H1 (cell line): Measurements from ENCODE around the gene PCDHB3. TPM values are rescaled to one million over a fixed set of nuclear protein-coding genes. Genes with fewer than 3 reads are reported as not detected.
A peak's percentile ranks its signal among the peaks of the same experiment; 100 is the strongest.

ENCODE experiments used
- CTCF ChIA-PET: fragments of 300-600 bp; sonication (Branson Sonifier 250); formaldehyde crosslinking; loops from one replicate; lab custom pipeline; 2021; ENCODE audit not compliant: partially characterized antibody; lab: Charles Lee
- POLR2A ChIA-PET: fragments of 300-600 bp; sonication (Branson Sonifier 250); formaldehyde crosslinking; loops from one replicate; lab custom pipeline; 2021; ENCODE audit warnings: inconsistent platforms; ENCODE audit not compliant: partially characterized antibody; lab: Charles Lee
- DNase-seq, 2 experiments: peaks; one replicate each; pipeline versions ENCODE4 v3.0.0 to v3.0.0-alpha.2; 2010 to 2022; ENCODE audit warnings: low spot score in 2 of 2, low read depth in 1 of 2, mixed read lengths in 1 of 2
- FAIRE-seq: peaks from 2 replicates; lab custom pipeline; 2011; peaks lifted over from hg19 to GRCh38; lab: Jason Lieb, UNC
- H2AFZ ChIP-seq: 2 replicates; pipeline ENCODE4 v1.8.1; 2012; ENCODE audit warnings: low read length, inconsistent platforms
- H2AK5ac ChIP-seq: 2 replicates; pipeline ENCODE4 v1.6.1; 2013; ENCODE audit warnings: low read depth, low read length
- H2BK120ac ChIP-seq: replicated peaks from 2 replicates; pipeline ENCODE3; 2013; ENCODE audit warnings: low read depth, low read length, inconsistent platforms
- H2BK12ac ChIP-seq: 2 replicates; pipeline ENCODE4 v1.6.1; 2013; ENCODE audit warnings: low read depth, low read length
- H2BK15ac ChIP-seq: 2 replicates; pipeline ENCODE4 v1.6.1; 2013; ENCODE audit warnings: low read length
- H2BK20ac ChIP-seq: 2 replicates; pipeline ENCODE4 v1.6.1; 2013; ENCODE audit warnings: low read length
- H2BK5ac ChIP-seq: 2 replicates; pipeline ENCODE4 v1.6.1; 2013; ENCODE audit warnings: low read depth, low read length
- H3K14ac ChIP-seq: 2 replicates; pipeline ENCODE4 v1.6.1; 2013; ENCODE audit warnings: inconsistent platforms; ENCODE audit not compliant: insufficient read length
- H3K18ac ChIP-seq: 2 replicates; pipeline ENCODE4 v1.6.1; 2013; ENCODE audit warnings: low read length; ENCODE audit errors: extremely low read depth
- H3K23ac ChIP-seq: 2 replicates; pipeline ENCODE4 v1.6.1; 2013; ENCODE audit warnings: inconsistent platforms; ENCODE audit not compliant: insufficient read length
- H3K23me2 ChIP-seq: 2 replicates; pipeline ENCODE4 v1.6.1; 2013; ENCODE audit warnings: low read depth, low read length
- H3K27ac ChIP-seq: 2 replicates; pipeline ENCODE4 v1.6.1; 2011; ENCODE audit warnings: low read depth, low read length, inconsistent platforms
- H3K27me3 ChIP-seq, 4 experiments: replicated peaks in 1 of 4; 1 replicate in 1 of 4; 2 replicates in 3 of 4; pipeline versions ENCODE4 v1.6.1 to v1.8.1; 2011 to 2013; ENCODE audit warnings: low read length in 3 of 4, mild to moderate bottlenecking in 3 of 4, inconsistent platforms in 2 of 4, mixed read lengths in 2 of 4, moderate library complexity in 1 of 4; ENCODE audit not compliant: control insufficient read depth in 3 of 4, insufficient read depth in 3 of 4; ENCODE audit errors: extremely low read depth in 1 of 4
- H3K36me3 ChIP-seq, 4 experiments: 2 replicates each; pipeline versions ENCODE4 v1.6.1 to v1.8.1; 2011 to 2013; ENCODE audit warnings: mild to moderate bottlenecking in 4 of 4, low read length in 3 of 4, moderate library complexity in 2 of 4, control low read depth in 1 of 4, inconsistent platforms in 1 of 4; ENCODE audit not compliant: insufficient read depth in 4 of 4, control insufficient read depth in 2 of 4
- H3K4ac ChIP-seq: replicated peaks from 2 replicates; pipeline ENCODE3; 2013; ENCODE audit warnings: low read length, low read depth, mixed read lengths, inconsistent platforms; ENCODE audit not compliant: insufficient read length
- H3K4me1 ChIP-seq, 4 experiments: replicated peaks in 1 of 4; 1 replicate in 1 of 4; 2 replicates in 3 of 4; pipeline versions ENCODE4 v1.6.1 to v1.8.1; 2011 to 2013; ENCODE audit warnings: low read length in 3 of 4, inconsistent platforms in 2 of 4, mixed read lengths in 1 of 4; ENCODE audit not compliant: insufficient read depth in 4 of 4, control insufficient read depth in 3 of 4
- H3K4me2 ChIP-seq, 2 experiments: 2 replicates each; pipeline versions ENCODE4 v1.6.1 to v1.8.1; 2011 to 2013; ENCODE audit warnings: low read depth in 2 of 2, low read length in 2 of 2, control low read depth in 1 of 2, inconsistent platforms in 1 of 2, mild to moderate bottlenecking in 1 of 2; ENCODE audit not compliant: insufficient read depth in 1 of 2
- H3K4me3 ChIP-seq, 4 experiments: fragments of 200-600, 300-600 bp in 1 of 4; sonication (generic), shearing (Covaris generic), sonication (Bioruptor Twin) in 1 of 4; 2 replicates each; pipeline versions ENCODE4 v1.5.1 to v1.8.1; 2011 to 2016; ENCODE audit warnings: low read length in 4 of 4, low read depth in 3 of 4, control low read depth in 2 of 4, inconsistent platforms in 2 of 4, mild to moderate bottlenecking in 2 of 4, mixed read lengths in 1 of 4, moderate library complexity in 1 of 4; ENCODE audit not compliant: insufficient read depth in 2 of 4; ENCODE audit errors: extremely low read depth in 1 of 4
- H3K56ac ChIP-seq: replicated peaks from 2 replicates; pipeline ENCODE3; 2013; ENCODE audit warnings: low read depth, mild to moderate bottlenecking, mixed read lengths, low read length, inconsistent platforms; ENCODE audit not compliant: insufficient read length
- H3K79me1 ChIP-seq: 2 replicates; pipeline ENCODE4 v1.6.1; 2013; ENCODE audit warnings: low read depth, low read length, control low read depth
- H3K79me2 ChIP-seq, 2 experiments: 2 replicates each; pipeline versions ENCODE4 v1.6.1 to v1.8.1; 2012 to 2013; ENCODE audit warnings: low read length in 2 of 2, mild to moderate bottlenecking in 2 of 2, inconsistent platforms in 1 of 2; ENCODE audit not compliant: insufficient read depth in 2 of 2, control insufficient read depth in 1 of 2
- H3K9ac ChIP-seq, 4 experiments: replicated peaks in 1 of 4; 1 replicate in 1 of 4; 2 replicates in 3 of 4; pipeline versions ENCODE4 v1.6.1 to v1.8.1; 2011 to 2013; ENCODE audit warnings: low read depth in 3 of 4, low read length in 3 of 4, control low read depth in 2 of 4, mild to moderate bottlenecking in 2 of 4, moderate library complexity in 2 of 4, inconsistent platforms in 1 of 4; ENCODE audit errors: extremely low read depth in 1 of 4
- H3K9me3 ChIP-seq, 2 experiments: 2 replicates each; pipeline versions ENCODE4 v1.6.1 to v1.8.1; 2012 to 2013; ENCODE audit warnings: mild to moderate bottlenecking in 2 of 2, moderate library complexity in 2 of 2, control low read depth in 1 of 2, inconsistent platforms in 1 of 2, low read depth in 1 of 2, low read length in 1 of 2, mixed read lengths in 1 of 2; ENCODE audit not compliant: insufficient read depth in 2 of 2
- H4K20me1 ChIP-seq, 2 experiments: replicated peaks in 1 of 2; 2 replicates each; pipeline versions ENCODE3 to v1.8.1; 2011 to 2013; ENCODE audit warnings: inconsistent platforms in 2 of 2, low read length in 2 of 2, mild to moderate bottlenecking in 1 of 2; ENCODE audit not compliant: insufficient read depth in 2 of 2, control insufficient read depth in 1 of 2
- H4K5ac ChIP-seq: 2 replicates; pipeline ENCODE4 v1.6.1; 2013; ENCODE audit warnings: low read length, low read depth, mixed read lengths, inconsistent platforms; ENCODE audit not compliant: insufficient read length
- H4K8ac ChIP-seq: 2 replicates; pipeline ENCODE4 v1.8.0; 2013; ENCODE audit warnings: mild to moderate bottlenecking, moderate library complexity, low read length, inconsistent platforms; ENCODE audit not compliant: insufficient read depth; ENCODE audit errors: extremely low read depth
- H4K91ac ChIP-seq: replicated peaks from 2 replicates; pipeline ENCODE3; 2013; ENCODE audit warnings: low read length, mixed read lengths, inconsistent platforms; ENCODE audit not compliant: insufficient read length
- BACH1 ChIP-seq: IDR thresholded peaks from 2 replicates; pipeline ENCODE4 v1.6.1; 2012; ENCODE audit warnings: low read length, improper control_type of control experiment
- CEBPB ChIP-seq: IDR thresholded peaks from 2 replicates; pipeline ENCODE4 v1.6.1; 2012; ENCODE audit warnings: low read depth, low read length
- CHD1 ChIP-seq: IDR thresholded peaks from 2 replicates; pipeline ENCODE4 v1.6.1; 2012; ENCODE audit warnings: low read depth, low read length, improper control_type of control experiment
- EP300 ChIP-seq, 2 experiments: IDR thresholded peaks; 1 replicate in 1 of 2; 2 replicates in 1 of 2; pipeline ENCODE4 v1.6.1; 2011 to 2012; ENCODE audit warnings: low read depth in 2 of 2, low read length in 2 of 2, mild to moderate bottlenecking in 2 of 2, borderline replicate concordance in 1 of 2, inconsistent platforms in 1 of 2, moderate library complexity in 1 of 2
- HDAC2 ChIP-seq, 2 experiments: fragments of 300-600 bp in 1 of 2; sonication (generic) in 1 of 2; IDR thresholded peaks; 2 replicates each; pipeline ENCODE4 v1.6.1; 2011 to 2012; ENCODE audit warnings: low read depth in 2 of 2, low read length in 2 of 2, mild to moderate bottlenecking in 2 of 2, moderate library complexity in 2 of 2, borderline replicate concordance in 1 of 2, inconsistent platforms in 1 of 2
- HDAC6 ChIP-seq: IDR thresholded peaks from one replicate; pipeline ENCODE4 v1.7.1; 2012; ENCODE audit warnings: low read depth, mild to moderate bottlenecking, inconsistent platforms, low read length, moderate library complexity
- KDM4A ChIP-seq: IDR thresholded peaks from one replicate; pipeline ENCODE4 v1.7.1; 2012; ENCODE audit warnings: low read depth, mild to moderate bottlenecking, moderate library complexity, low read length, inconsistent platforms; ENCODE audit not compliant: severe bottlenecking
- POLR2AphosphoS5 ChIP-seq: IDR thresholded peaks from 2 replicates; pipeline ENCODE4 v1.6.1; 2011; ENCODE audit warnings: low read depth, low read length
- RXRA ChIP-seq: IDR thresholded peaks from 2 replicates; pipeline ENCODE4 v1.6.1; 2011; ENCODE audit warnings: low read depth, mild to moderate bottlenecking, low read length, moderate library complexity; ENCODE audit not compliant: insufficient read depth
- SIX5 ChIP-seq: IDR thresholded peaks from 2 replicates; pipeline ENCODE4 v1.6.1; 2011; ENCODE audit warnings: mild to moderate bottlenecking, low read depth, low read length
- TAF7 ChIP-seq: optimal IDR thresholded peaks from 2 replicates; pipeline ENCODE3; 2011; ENCODE audit warnings: low read depth, mild to moderate bottlenecking, inconsistent platforms, low read length, moderate library complexity, borderline replicate concordance
- TBP ChIP-seq: IDR thresholded peaks from 2 replicates; pipeline ENCODE4 v1.6.1; 2011; ENCODE audit warnings: low read depth, low read length, improper control_type of control experiment
- WGBS, 2 experiments: shearing (Covaris generic) in 1 of 2; methylation state at CpG; one replicate each; pipeline versions ENCODE4 v1.1.6 to v1.1.7; 2013 to 2015; ENCODE audit warnings: low lambda C conversion rate in 2 of 2, mixed read lengths in 2 of 2, inconsistent platforms in 1 of 2, low coverage in 1 of 2, missing lambda C conversion rate in 1 of 2; ENCODE audit not compliant: insufficient replicate concordance in 2 of 2, insufficient coverage in 1 of 2, insufficient read length in 1 of 2; ENCODE audit errors: extremely low coverage in 1 of 2, missing lambda C conversion rate in 1 of 2; 5-methylcytosine and 5-hydroxymethylcytosine counted together
- polyA plus RNA-seq, 7 experiments: library from polyadenylated mRNA; depleted of rRNA in 3 of 7; stranded (reverse) in 5 of 7; unstranded in 2 of 7; fragments of >200 nt in 5 of 7; fragments of 200-250 nt in 2 of 7; gene quantifications; 1 replicate in 5 of 7; 2 replicates in 1 of 7; 4 replicates in 1 of 7; pipeline versions ENCODE4 v1.2.1 to v1.2.3, GENCODE V29; 2011 to 2013; ENCODE audit warnings: missing spikeins in 2 of 7, mixed read lengths in 2 of 7
- total RNA-seq: library from RNA; stranded (reverse); fragmentation: NEBNext Ultra II Directional; extraction: Animal tissue kit (Norgen Biotek cat#: 25700); gene quantifications from 2 replicates; pipeline ENCODE4 v1.2.1, GENCODE V29; 2021

Gene PCDHB3
- total and polyA plus RNA-seq, 2 of the 8 experiments (the other 6 are each of a cell fraction or from before 2014, with no cell fraction given) = 1.6 to 3.4 TPM

DNA sequence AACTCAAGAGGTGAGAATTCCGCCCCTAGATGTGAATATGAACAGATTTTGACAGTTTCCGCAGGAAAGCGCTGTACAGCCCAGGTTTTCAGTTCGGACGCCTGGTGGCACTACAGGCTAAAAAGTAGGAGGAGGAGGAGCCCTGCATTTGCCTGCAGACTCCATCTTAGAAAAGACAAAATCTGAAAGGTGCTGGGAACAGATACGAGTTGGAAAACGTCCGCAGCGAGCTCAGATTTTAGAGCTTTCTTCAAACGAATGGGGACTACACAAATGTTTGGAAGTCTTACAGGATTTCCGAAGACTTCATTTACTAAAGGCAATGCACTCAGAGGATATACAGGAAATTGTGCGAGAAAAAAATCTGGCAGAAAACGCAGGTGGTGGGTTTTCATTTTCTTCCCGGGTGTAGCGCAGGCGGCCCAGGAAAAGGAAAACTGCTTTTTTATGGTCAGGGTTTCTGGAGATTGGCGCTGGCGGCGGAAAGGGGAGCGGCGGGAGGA, 15.7 kb upstream of the PCDHB3 start:
- Histone ChIP-seq H4K8ac (peak overlapping the region; percentile 11; the same call in 1 of the 2 replicates), H2BK12ac (no peak overlapping the region), H4K5ac (no peak overlapping the region), H3K9me3 (no peaks in the 10 kb centered on the region; a peak in 1 of 4 replicates), H3K36me3 (no peaks in the 10 kb centered on the region; a peak in 1 of 8 replicates), H3K4me2 (peak overlapping the region; percentile 64 to 76), H2BK5ac (no peak overlapping the region), H3K27me3 (no peaks in the 10 kb centered on the region), H2AFZ (peak overlapping the region; percentile 87), H3K23ac (no peak overlapping the region), H3K14ac (no peak overlapping the region), H2AK5ac (no peak overlapping the region), H3K56ac (no peak overlapping the region), H4K91ac (peak overlapping the region; percentile 52), H3K79me2 (no peaks in the 10 kb centered on the region), H3K18ac (peak overlapping the region; percentile 57; the same call in 1 of the 2 replicates), H3K27ac (peak overlapping the region; percentile 68), H2BK15ac (no peak overlapping the region), H3K23me2 (no peaks in the 10 kb centered on the region; the same call in 1 of the 2 replicates), H4K20me1 (no peaks in the 10 kb centered on the region), H3K4ac (no peak overlapping the region), H2BK20ac (no peak overlapping the region), H3K79me1 (no peaks in the 10 kb centered on the region), H3K9ac (peak overlapping the region in 3 of 4 experiments; percentile 73 to 92 (median 74); a peak in 5 of 7 replicates), H3K4me3 (peak overlapping the region; percentile 45 to 74 (median 62); a peak in 7 of 8 replicates), H2BK120ac (no peak overlapping the region), H3K4me1 (peaks cover 0 to 4% (median 0%) of the 10 kb centered on the region in 4 experiments; a peak in 1 of 7 replicates)
- ChIA-PET POLR2A (interaction anchor here (1.0 kb wide), 1 partner anchor 16 kb away, joined by 3 read pairs; no protein-coding TSS in a partner anchor), CTCF (interaction anchor here (0.5 to 3.4 kb wide), 23 partner anchors 9 to 479 kb away, joined by 3 to 24 read pairs (median 4); partner anchors contain the start of genes PCDHA10, PCDHB10, PCDHB16 and PCDHB2)
- 33% methylated on average over 21 of the region's 21 CpGs; no CpG with 5 or more reads in 1 of the 2 experiments for whole genome bisulfite sequencing, 2 experiments
- DNase-seq (peak; percentile 44 to 66), FAIRE-seq (peak; percentile 91)
- TF ChIP-seq TBP (peak; percentile 62), CEBPB (no peak), POLR2AphosphoS5 (peak; percentile 35; the same call in 1 of the 2 replicates), RXRA (no peak), SIX5 (no peak), BACH1 (no peak), KDM4A (no peak), EP300 (IDR thresholded peaks at IDR 0.05; ENCODE audit: borderline replicate concordance in 1 of 2, low read depth in 2 of 2, low read length in 2 of 2) (no peak), TAF7 (no peak), CHD1 (no peak), HDAC2 (IDR thresholded peaks at IDR 0.05; ENCODE audit: borderline replicate concordance in 1 of 2, low read depth in 2 of 2, low read length in 2 of 2) (no peak), HDAC6 (no peak)
